Measurements from ENCODE around the gene MTARC1. TPM values are rescaled to one million over a fixed set of nuclear protein-coding genes. Genes with fewer than 3 reads are reported as not detected.

Gene MTARC1
- total RNA-seq, 4 donors from 2014 or later = 0.29 to 6.8 (median 5.1) TPM

DNA sequence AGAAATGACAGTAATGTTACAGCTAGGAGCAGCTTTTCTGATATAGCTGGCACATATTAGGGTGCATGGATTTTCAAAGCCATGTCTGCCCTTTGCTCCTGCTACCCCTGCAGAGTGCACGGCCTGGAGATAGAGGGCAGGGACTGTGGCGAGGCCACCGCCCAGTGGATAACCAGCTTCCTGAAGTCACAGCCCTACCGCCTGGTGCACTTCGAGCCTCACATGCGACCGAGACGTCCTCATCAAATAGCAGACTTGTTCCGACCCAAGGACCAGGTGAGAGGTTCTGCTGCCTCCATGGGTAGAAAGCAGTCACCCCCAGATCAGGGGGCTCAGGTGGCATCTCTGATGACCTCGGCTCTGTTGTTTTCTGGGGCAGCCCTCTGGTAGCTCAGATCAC is 9.8 kb downstream of the MTARC1 start:
- Histone ChIP-seq H3K27me3 (no peaks in the 10 kb centered on the region), H3K9me3 (no peaks in the 10 kb centered on the region), H3K27ac (no peak overlapping the region), H3K4me3 (no peak overlapping the region), H3K36me3 (no peaks in the 10 kb centered on the region), H3K4me1 (no peaks in the 10 kb centered on the region)
- no peak for DNase-seq
- no peak for TF ChIP-seq POLR2A (IDR thresholded peaks at IDR 0.05)
- no peak for TF ChIP-seq CTCF (IDR thresholded peaks at IDR 0.05)
- intact Hi-C loops (cut with DNase I; ENCODE audit: low total_unique reads) = no loop called here

DNA sequence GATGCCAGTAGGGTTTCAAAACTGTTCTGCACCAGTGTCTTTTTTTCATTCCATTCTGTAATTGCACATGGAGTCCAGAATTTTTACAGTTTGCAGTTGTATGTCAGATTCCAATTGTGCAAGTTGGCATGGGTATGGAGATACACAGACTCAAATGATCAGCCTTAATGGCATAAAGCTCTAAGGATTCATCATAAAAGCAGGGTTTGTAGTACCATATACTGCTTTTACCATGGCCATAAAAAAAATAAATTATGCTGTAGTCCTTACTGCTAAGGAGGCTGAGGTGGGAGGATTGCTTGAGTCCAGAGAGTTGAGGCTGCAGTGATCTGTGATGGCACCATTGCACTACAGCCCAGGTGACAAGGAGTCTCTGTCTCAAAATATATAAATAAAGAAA is 10.3 kb downstream of the MTARC1 start:
- no peaks in the 10 kb centered on the region for H3K27me3 ChIP-seq
- no peaks in the 10 kb centered on the region for H3K4me1 ChIP-seq
- no peak overlapping the region for H3K4me3 ChIP-seq
- H3K36me3 ChIP-seq = no peaks in the 10 kb centered on the region
- H3K9me3 ChIP-seq = no peaks in the 10 kb centered on the region
- H3K27ac ChIP-seq = no peak overlapping the region
- intact Hi-C loops (cut with DNase I; ENCODE audit: low total_unique reads) = no loop called here
- no peak for TF ChIP-seq CTCF (IDR thresholded peaks at IDR 0.05)
- no peak for TF ChIP-seq POLR2A (IDR thresholded peaks at IDR 0.05)
- DNase-seq = no peak

- Histone ChIP-seq H3K4me3 (no peak overlapping the region), H3K9me3 (no peaks in the 10 kb centered on the region), H3K27me3 (no peaks in the 10 kb centered on the region), H3K36me3 (no peaks in the 10 kb centered on the region), H3K4me1 (no peaks in the 10 kb centered on the region), H3K27ac (no peak overlapping the region)
- TF ChIP-seq POLR2A (IDR thresholded peaks at IDR 0.05) (no peak), CTCF (IDR thresholded peaks at IDR 0.05) (no peak)
- no peak for DNase-seq
- intact Hi-C loops (cut with DNase I; ENCODE audit: low total_unique reads) = no loop called here
These were observed 10.8 kb downstream of the MTARC1 start for GRCh38 chr1:220797553-220797952.

DNA sequence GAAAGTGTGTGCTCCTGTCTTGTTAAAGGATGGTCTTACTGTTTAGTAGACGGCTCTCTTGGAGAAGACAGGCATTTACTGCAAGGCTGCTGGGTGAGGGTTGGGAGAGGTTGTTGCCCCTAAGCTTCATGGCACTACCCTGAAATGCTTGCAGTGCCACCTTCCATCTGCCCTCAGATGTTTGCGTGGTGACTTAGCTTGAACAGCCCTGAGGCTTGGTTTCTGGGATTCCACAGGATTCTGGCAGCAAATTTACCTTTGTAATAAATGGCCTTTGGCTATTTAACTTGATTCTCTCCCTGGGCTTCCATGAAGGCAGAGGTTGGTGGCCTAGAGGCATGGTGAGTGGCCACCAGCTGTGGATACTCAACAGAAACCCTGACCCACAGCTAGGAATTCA is 11.6 kb downstream of the MTARC1 start:
- H3K9me3 ChIP-seq = no peaks in the 10 kb centered on the region
- H3K36me3 ChIP-seq = no peaks in the 10 kb centered on the region
- intact Hi-C loops (cut with DNase I; ENCODE audit: low total_unique reads) = no loop called here
- no peak for TF ChIP-seq CTCF (IDR thresholded peaks at IDR 0.05)
- no peak for TF ChIP-seq POLR2A (IDR thresholded peaks at IDR 0.05)
- H3K4me3 ChIP-seq = no peak overlapping the region
- no peak overlapping the region for H3K27ac ChIP-seq
- DNase-seq = no peak
- H3K4me1 ChIP-seq = no peaks in the 10 kb centered on the region
- H3K27me3 ChIP-seq = no peaks in the 10 kb centered on the region

DNA sequence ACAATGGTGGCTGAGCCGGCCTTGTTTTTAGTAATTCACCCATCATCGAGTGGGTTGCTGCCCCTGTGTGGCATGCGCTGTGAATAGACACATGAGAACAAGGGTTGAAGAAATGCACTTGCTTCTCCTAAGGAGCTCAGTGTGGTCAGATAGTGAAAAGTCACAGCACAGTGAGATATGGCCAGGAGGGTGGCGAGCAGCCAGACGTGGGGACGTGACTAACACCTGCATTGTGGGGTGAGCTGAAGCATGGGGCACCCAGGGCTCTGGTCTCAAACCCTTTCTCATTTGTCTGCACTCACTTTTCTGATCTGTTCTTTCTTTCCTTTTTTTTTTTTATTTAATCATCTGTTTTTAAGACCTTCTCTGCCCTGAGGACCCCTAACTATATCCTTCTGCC is 13.5 kb downstream of the MTARC1 start:
- no peaks in the 10 kb centered on the region for H3K4me1 ChIP-seq
- no peak for DNase-seq
- H3K4me3 ChIP-seq = no peak overlapping the region
- H3K9me3 ChIP-seq = no peaks in the 10 kb centered on the region
- H3K27me3 ChIP-seq = no peaks in the 10 kb centered on the region
- intact Hi-C loops (cut with DNase I; ENCODE audit: low total_unique reads) = no loop called here
- no peak overlapping the region for H3K27ac ChIP-seq
- no peak for TF ChIP-seq CTCF (IDR thresholded peaks at IDR 0.05)
- no peak for TF ChIP-seq POLR2A (IDR thresholded peaks at IDR 0.05)
- no peaks in the 10 kb centered on the region for H3K36me3 ChIP-seq
